ENCODE measurements around the gene PFKFB3.
"Not testable (repeated sequence)": the region's sequence is repeated elsewhere in the genome, so short reads cannot be mapped to it uniquely, and the experiment has no call there.

Gene PFKFB3

GRCh38 chr10:6269432-6269831 lies 66.7 kb downstream of the PFKFB3 start:
- in situ Hi-C loops (cut with MboI; ENCODE audit: low sequenced_read_pairs), result no loop called here

GRCh38 chr10:6269953-6270867 lies 67.5 kb downstream of the PFKFB3 start:
- in situ Hi-C loops (cut with MboI; ENCODE audit: low sequenced_read_pairs), result no loop called here

- in situ Hi-C loops (cut with MboI; ENCODE audit: low sequenced_read_pairs), result no loop called here
Observed at GRCh38 chr10:6270951-6271350, 68.2 kb downstream of the PFKFB3 start.

GRCh38 chr10:6271663-6272062 lies 68.9 kb downstream of the PFKFB3 start:
- in situ Hi-C loops (cut with MboI; ENCODE audit: low sequenced_read_pairs), result no loop called here

GRCh38 chr10:6272126-6272525 lies 69.4 kb downstream of the PFKFB3 start:
- in situ Hi-C loops (cut with MboI; ENCODE audit: low sequenced_read_pairs), result no loop called here

GRCh38 chr10:6273351-6273750 lies 70.6 kb downstream of the PFKFB3 start:
- in situ Hi-C loops (cut with MboI; ENCODE audit: low sequenced_read_pairs), result no loop called here

- in situ Hi-C loops (cut with MboI; ENCODE audit: low sequenced_read_pairs), result no loop called here
Observed at GRCh38 chr10:6274040-6274439, 71.3 kb downstream of the PFKFB3 start.

- in situ Hi-C loops (cut with MboI; ENCODE audit: low sequenced_read_pairs), result no loop called here
Observed at GRCh38 chr10:6274484-6274883, 71.8 kb downstream of the PFKFB3 start.

GRCh38 chr10:6275022-6275997 lies 72.6 kb downstream of the PFKFB3 start:
- in situ Hi-C loops (cut with MboI; ENCODE audit: low sequenced_read_pairs), result no loop called here

- in situ Hi-C loops (cut with MboI; ENCODE audit: low sequenced_read_pairs), result no loop called here
Observed at GRCh38 chr10:6276356-6276755, 73.6 kb downstream of the PFKFB3 start.

GRCh38 chr10:6278519-6279120 lies 75.9 kb downstream of the PFKFB3 start:
- in situ Hi-C loops (cut with MboI; ENCODE audit: low sequenced_read_pairs), result no loop called here

GRCh38 chr10:6279540-6280267 lies 77.0 kb downstream of the PFKFB3 start:
- in situ Hi-C loops (cut with MboI; ENCODE audit: low sequenced_read_pairs), result no loop called here

- in situ Hi-C loops (cut with MboI; ENCODE audit: low sequenced_read_pairs), result no loop called here
Observed at GRCh38 chr10:6280291-6280690, 77.6 kb downstream of the PFKFB3 start.

- in situ Hi-C loops (cut with MboI; ENCODE audit: low sequenced_read_pairs), result no loop called here
Observed at GRCh38 chr10:6282454-6282958, 79.8 kb downstream of the PFKFB3 start.

- in situ Hi-C loops (cut with MboI; ENCODE audit: low sequenced_read_pairs), result no loop called here
Observed at GRCh38 chr10:6283655-6284054, 80.9 kb downstream of the PFKFB3 start.

GRCh38 chr10:6290621-6291020 lies 87.9 kb downstream of the PFKFB3 start:
- in situ Hi-C loops (cut with MboI; ENCODE audit: low sequenced_read_pairs), result not testable (repeated sequence)

GRCh38 chr10:6292741-6293151 lies 90.0 kb downstream of the PFKFB3 start:
- in situ Hi-C loops (cut with MboI; ENCODE audit: low sequenced_read_pairs), result no loop called here

- in situ Hi-C loops (cut with MboI; ENCODE audit: low sequenced_read_pairs), result not testable (repeated sequence)
Observed at GRCh38 chr10:6296425-6296824, 93.7 kb downstream of the PFKFB3 start.

- in situ Hi-C loops (cut with MboI; ENCODE audit: low sequenced_read_pairs), result no loop called here
Observed at GRCh38 chr10:6296828-6297251, 94.1 kb downstream of the PFKFB3 start.

- in situ Hi-C loops (cut with MboI; ENCODE audit: low sequenced_read_pairs), result no loop called here
Observed at GRCh38 chr10:6297522-6297921, 94.8 kb downstream of the PFKFB3 start.

Measured in HL-60/S4 treated with phorbol 12-myristate 13-acetate at 8.2 ng/mL for 4 days and 3 days (cell line).